Midbrain (tissue), 1 donor: ENCODE results near the gene CYP24A1.

Source experiments
- DNase-seq: peaks from one replicate; lab custom pipeline; 2025; lab: John Stamatoyannopoulos, UW

CYP24A1 gene

DNA sequence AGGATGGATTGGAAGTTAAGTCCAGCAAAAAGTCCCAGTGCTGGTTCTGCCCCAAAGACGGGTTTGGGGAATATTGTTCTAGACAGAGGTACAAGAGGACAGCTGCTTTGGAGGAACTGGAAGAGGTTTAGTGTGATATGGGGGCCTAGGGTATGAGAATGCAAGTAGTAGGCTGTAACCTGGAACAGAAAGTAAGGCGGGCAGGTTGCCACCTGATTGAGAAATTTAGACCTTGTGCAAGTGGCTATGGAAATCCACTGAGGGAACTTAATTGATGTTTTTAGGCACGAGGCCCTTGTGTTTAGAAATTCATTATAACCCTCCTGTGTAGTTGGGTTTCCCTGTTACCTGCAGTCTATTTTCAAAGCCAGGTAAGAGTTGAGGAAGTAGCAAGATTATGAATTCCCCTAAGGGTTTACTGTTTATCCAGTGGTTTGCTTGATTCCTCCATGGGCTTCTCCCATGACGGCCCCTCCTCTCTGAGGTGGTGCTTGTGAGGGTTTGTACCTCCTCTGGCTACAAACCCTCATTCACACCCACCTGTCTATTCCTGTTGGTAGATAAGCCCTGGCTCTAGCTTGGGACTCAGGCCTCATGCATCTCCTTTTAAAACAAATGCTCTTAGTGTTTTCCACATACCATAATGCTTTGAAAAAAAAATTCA lies 61.4 kb downstream of the CYP24A1 start:
- DNase-seq, result no peak

GRCh38 chr20:54111460-54111859 lies 62.3 kb downstream of the CYP24A1 start:
- DNase-seq, result no peak

DNA sequence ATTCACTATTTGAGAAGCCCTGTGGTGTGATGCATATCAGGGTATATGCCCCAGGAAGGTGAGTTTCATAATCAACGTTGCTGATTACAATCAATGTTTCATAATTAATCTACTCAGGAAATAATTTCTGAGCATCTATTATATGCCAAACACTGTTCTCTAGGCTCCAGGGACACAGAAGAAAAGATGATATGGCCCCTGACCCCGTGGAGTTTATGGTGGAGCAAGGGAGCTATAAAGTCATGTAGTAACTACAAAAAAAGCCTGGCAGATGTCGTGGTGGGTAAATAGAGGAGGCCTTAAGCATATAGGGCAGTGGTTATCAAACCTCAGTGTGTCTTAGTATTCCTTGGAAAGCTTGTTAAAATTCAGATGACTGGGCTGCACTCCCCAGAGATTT lies 63.3 kb downstream of the CYP24A1 start:
- DNase-seq, result no peak

- DNase-seq, result no peak
Observed at GRCh38 chr20:54110041-54110440, 63.7 kb downstream of the CYP24A1 start.

GRCh38 chr20:54108817-54109216 lies 65.0 kb downstream of the CYP24A1 start:
- DNase-seq, result no peak

GRCh38 chr20:54108326-54108642 lies 65.5 kb downstream of the CYP24A1 start:
- no peak for DNase-seq

- no peak for DNase-seq
Observed at GRCh38 chr20:54107600-54108325, 66.0 kb downstream of the CYP24A1 start.

DNA sequence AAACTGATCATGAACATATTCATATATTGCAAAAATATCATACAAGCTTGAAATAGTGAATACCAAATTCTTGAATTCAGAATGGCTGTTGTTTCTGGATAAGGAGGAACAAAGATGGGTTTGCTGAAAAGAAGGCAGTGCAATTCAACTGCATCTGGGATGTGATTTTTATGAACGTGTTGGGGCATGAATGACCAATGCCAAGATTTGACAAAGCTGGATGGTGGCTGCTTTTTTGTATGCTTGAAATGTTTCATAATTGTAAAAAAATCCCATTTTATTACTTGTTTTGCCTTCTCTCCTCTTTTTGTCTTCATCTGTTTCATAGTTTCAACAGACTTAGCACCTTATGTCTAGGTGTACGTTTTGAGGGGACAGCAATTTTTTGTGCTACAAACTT lies 66.6 kb downstream of the CYP24A1 start:
- DNase-seq, result no peak

DNA sequence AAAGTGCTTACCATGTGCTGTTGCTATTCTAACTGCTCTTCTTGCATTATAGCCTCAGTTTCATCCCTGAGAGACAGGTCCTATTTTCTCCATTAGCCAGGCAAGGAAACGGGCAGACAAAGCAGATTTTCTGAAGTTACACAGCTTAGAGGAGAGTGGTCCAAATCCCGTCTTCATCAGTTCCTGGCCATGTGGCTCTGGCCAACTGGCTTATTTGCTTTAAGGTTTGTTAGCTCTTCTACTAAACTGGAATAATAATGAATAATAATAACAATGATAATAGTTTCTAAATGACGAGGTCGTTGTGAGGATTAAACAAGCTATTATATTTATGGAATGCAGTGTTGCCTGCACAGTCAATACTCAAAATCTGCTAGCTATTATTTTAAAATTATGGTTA lies 67.6 kb downstream of the CYP24A1 start:
- DNase-seq, result no peak

GRCh38 chr20:54105653-54106052 lies 68.1 kb downstream of the CYP24A1 start:
- DNase-seq, result no peak

DNA sequence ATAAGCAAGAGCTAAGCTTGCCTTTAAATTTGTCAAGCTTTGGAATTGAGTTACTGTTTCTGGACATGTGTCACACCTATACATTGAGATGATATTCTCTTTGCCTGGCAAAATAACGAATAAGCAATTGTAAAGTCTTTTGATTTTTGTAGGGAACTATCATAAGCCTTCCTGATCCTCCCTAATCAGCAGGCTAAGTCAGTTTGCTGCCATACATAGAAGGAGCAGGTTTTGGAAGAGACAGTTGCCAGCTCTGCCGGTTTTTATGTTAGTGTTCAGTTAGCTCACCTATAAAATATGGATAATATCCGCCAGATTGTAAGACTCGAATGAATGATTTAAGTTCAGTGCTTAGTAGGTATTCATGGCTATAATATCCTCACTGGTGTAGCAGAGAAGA lies 69.0 kb downstream of the CYP24A1 start:
- DNase-seq, result no peak

DNA sequence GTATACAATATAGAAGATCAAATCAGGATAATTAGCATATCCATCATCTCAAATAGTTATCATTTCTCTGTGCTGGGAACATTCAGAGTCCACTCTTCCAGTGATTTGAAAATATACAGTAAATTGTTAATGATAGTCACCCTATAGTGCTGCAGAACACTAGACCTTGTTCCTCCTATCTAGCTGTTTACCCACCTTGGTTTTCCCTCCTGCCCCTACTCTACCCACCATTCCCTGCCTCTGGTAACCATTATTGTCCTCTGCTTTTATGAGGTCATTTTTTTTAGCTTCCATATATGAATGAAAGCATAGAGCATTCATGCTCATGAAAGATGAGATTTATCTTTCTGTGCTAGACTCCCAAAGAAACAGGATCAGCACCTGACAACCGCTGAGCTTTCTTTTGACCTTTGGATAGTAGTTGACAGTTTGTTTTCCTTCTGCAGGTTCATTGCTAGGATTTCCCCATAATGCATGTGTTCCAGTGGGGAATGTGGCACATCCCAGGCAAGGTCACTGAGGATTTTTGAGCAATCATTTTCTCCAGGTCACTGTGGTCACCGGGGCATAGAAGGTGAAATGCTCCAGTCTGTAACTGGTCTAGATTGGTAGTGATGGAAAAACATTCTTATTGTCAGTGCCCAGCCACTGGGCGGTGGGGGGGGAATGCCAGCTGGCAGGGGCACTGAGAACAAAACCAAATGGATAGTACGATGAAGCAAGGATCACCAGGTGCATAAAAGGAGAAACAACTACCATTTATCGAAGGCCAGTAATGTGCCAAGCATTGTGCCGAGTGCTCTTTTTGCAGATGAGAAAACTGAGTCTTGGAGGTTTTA lies 69.8 kb downstream of the CYP24A1 start:
- no peak for DNase-seq
